Measurements from ENCODE around the gene ONECUT2. TPM values are rescaled to one million over a fixed set of nuclear protein-coding genes. Genes with fewer than 3 reads are reported as not detected.

The ONECUT2 gene
- total and polyA plus RNA-seq, 7 donors, result under 0.01 to 0.03 TPM; not detected in 5

GRCh38 chr18:57440331-57441070, 5.3 kb downstream of the ONECUT2 start:
- peaks cover 51 to 97% (median 85%) of the 10 kb centered on the region in 3 donors for H3K27me3 ChIP-seq
- no peaks in the 10 kb centered on the region for H3K9me3 ChIP-seq
- no peak overlapping the region for H3K4me3 ChIP-seq
- 5 to 7% methylated on average over 60 of the region's 60 CpGs for WGBS, 2 donors
- peaks cover 0 to 61% (median 55%) of the 10 kb centered on the region in 4 donors for H3K4me1 ChIP-seq
- H3K36me3 ChIP-seq, result no peaks in the 10 kb centered on the region
- no peak overlapping the region for H3K27ac ChIP-seq
- intact Hi-C loops (cut with DNase I), result no loop called here
- no peak for DNase-seq
- TF ChIP-seq POLR2A (IDR thresholded peaks at IDR 0.05), result no peak
- TF ChIP-seq POLR2AphosphoS5 (IDR thresholded peaks at IDR 0.05), result no peak
- TF ChIP-seq, protein P1, sequence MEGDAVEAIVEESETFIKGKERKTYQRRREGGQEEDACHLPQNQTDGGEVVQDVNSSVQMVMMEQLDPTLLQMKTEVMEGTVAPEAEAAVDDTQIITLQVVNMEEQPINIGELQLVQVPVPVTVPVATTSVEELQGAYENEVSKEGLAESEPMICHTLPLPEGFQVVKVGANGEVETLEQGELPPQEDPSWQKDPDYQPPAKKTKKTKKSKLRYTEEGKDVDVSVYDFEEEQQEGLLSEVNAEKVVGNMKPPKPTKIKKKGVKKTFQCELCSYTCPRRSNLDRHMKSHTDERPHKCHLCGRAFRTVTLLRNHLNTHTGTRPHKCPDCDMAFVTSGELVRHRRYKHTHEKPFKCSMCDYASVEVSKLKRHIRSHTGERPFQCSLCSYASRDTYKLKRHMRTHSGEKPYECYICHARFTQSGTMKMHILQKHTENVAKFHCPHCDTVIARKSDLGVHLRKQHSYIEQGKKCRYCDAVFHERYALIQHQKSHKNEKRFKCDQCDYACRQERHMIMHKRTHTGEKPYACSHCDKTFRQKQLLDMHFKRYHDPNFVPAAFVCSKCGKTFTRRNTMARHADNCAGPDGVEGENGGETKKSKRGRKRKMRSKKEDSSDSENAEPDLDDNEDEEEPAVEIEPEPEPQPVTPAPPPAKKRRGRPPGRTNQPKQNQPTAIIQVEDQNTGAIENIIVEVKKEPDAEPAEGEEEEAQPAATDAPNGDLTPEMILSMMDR (IDR thresholded peaks at IDR 0.05), result no peak
- TF ChIP-seq EP300 (IDR thresholded peaks at IDR 0.05), result no peak

DNA sequence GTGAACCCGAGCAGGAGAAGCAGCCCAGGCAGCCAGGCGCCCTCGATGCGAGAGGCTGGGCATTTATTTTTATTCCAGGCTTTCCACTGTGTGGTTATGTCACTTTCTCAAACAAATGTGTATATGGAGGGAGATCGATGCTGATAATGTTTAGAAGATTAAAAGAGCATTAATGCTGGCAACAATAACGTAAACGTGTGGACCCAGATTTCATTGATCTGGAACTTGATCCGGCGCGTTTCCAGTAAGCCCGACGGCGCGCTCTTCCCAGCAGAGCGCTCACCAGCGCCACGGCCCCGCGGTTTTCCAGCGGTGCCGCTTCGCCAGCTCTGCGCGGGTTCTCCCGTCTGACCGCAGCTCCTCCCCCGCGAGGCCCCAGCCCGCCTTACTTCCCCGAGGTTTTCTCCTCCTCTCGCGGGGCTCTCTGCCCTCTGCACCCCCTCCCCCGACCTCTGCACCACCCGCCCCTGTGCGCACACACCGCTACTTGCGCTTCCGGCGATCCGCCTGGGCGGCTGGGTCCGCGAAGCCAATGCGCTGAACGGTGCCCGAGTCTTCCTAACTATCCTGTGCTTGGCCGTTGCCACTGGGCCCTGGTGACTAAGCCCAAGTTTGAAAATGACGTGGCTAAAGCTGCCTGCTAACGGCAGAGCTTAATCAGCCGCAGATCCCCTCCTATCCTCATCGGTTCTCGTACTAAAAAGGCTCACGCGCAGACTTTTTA, 6.1 kb downstream of the ONECUT2 start:
- 2 to 5% methylated on average over 54 of the region's 54 CpGs for WGBS, 2 donors
- H3K9me3 ChIP-seq, result no peaks in the 10 kb centered on the region
- no peak overlapping the region for H3K4me3 ChIP-seq
- no peaks in the 10 kb centered on the region for H3K36me3 ChIP-seq
- peaks cover 0 to 56% (median 50%) of the 10 kb centered on the region in 4 donors for H3K4me1 ChIP-seq
- peaks cover 47 to 100% (median 81%) of the 10 kb centered on the region in 3 donors for H3K27me3 ChIP-seq
- intact Hi-C loops (cut with DNase I), result no loop called here
- TF ChIP-seq POLR2AphosphoS5 (IDR thresholded peaks at IDR 0.05) (no peak), POLR2A (IDR thresholded peaks at IDR 0.05) (no peak), EP300 (IDR thresholded peaks at IDR 0.05) (no peak)
- TF ChIP-seq, protein P1 (IDR thresholded peaks at IDR 0.05), result no peak
- no peak for DNase-seq
- no peak overlapping the region for H3K27ac ChIP-seq

DNA sequence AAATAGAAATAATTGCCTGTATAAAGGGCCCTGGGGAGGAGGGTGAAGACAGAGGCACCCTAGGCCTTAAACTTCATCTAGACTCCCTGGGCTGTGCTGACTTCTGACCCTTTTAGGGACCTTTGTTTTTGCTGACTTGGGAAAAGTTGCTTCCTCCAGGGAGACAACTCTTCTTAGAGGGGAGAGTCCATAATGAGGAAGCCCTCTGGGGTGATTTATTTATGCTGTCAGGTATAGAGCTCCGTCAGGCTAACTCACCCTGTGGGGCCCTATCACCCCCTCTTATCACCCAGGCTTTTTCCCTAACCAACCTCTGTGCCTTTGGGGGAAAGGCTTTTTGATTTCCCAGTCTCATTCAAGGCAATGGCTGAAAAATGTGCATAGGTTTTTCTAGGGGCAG, 8.1 kb downstream of the ONECUT2 start:
- Histone ChIP-seq H3K9me3 (no peaks in the 10 kb centered on the region), H3K4me1 (peaks cover 0 to 36% (median 30%) of the 10 kb centered on the region in 4 donors), H3K27me3 (peaks cover 31 to 95% (median 61%) of the 10 kb centered on the region in 3 donors), H3K36me3 (no peaks in the 10 kb centered on the region), H3K4me3 (no peak overlapping the region), H3K27ac (no peak overlapping the region)
- no peak for DNase-seq
- TF ChIP-seq, protein P1 (IDR thresholded peaks at IDR 0.05), result no peak
- TF ChIP-seq POLR2AphosphoS5 (IDR thresholded peaks at IDR 0.05), result no peak
- intact Hi-C loops (cut with DNase I), result no loop called here
- WGBS, 2 donors, result 6 to 31% methylated on average over 1 of the region's 1 CpG

- WGBS, 2 donors, result 10 to 61% methylated on average over 3 of the region's 3 CpGs
- intact Hi-C loops (cut with DNase I), result no loop called here
- Histone ChIP-seq H3K9me3 (no peaks in the 10 kb centered on the region), H3K4me3 (no peak overlapping the region), H3K4me1 (peaks cover 0 to 32% (median 26%) of the 10 kb centered on the region in 4 donors), H3K27ac (no peak overlapping the region), H3K27me3 (peaks cover 29 to 94% (median 56%) of the 10 kb centered on the region in 3 donors), H3K36me3 (no peaks in the 10 kb centered on the region)
- TF ChIP-seq, protein P1 (IDR thresholded peaks at IDR 0.05), result no peak
- TF ChIP-seq POLR2A (IDR thresholded peaks at IDR 0.05) (no peak), EP300 (IDR thresholded peaks at IDR 0.05) (no peak), POLR2AphosphoS5 (IDR thresholded peaks at IDR 0.05) (no peak)
- no peak for DNase-seq
Observed at GRCh38 chr18:57443702-57444101, 8.5 kb downstream of the ONECUT2 start.

All from sigmoid colon (tissue), 7 donors.